ENCODE measurements around the gene ZFP82.

Gene ZFP82

DNA sequence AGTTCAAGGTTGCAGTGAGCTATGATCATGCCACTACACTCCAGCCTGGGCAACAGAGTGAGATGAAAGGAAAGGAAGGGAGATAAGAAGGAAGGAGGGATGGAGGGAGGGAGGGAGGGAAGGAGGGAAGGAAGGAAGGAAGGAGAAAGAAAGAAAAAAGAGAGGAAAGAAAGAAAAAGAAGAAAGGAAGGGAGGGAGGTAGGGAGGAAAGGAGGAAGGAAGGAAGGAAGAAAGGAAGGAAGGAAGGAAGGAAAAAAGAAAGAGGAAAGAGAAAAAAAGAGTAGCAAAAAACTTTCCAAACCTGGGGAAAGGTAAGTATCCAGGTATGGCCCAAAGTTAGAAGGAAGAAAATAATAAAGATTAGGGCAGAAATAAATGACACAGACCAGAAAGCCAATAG, 46.6 kb downstream of the ZFP82 start:
- DNase-seq = no peak

DNA sequence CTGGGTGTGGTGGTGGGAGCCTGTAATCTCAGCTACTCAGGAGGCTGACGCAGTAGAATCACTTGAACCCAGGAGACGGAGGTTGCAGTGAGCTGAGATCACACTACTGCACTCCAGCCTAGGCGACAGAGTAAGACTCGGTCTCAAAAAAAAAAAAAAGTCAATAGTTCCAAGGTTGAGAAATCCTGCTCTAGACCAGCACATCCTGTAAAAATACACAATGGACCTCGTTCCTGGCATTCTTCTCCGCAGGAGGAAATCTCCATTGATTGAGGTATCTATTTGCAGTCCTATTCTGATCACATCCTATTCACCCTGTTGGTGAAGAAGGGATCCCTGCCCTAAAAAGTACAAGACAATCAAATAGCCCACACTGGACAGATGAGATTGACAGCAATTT, 54.6 kb downstream of the ZFP82 start:
- DNase-seq = no peak

All from stimulated activated CD8-positive, alpha-beta memory T cell treated with anti-CD3 and anti-CD28 coated beads, Interleukin-4, amount 100 ng/mL, for 48 hours (primary cell).